KBM-7 (cell line): Measurements from ENCODE around the gene TLR8.
"Not testable (repeated sequence)": the region's sequence is repeated elsewhere in the genome, so short reads cannot be mapped to it uniquely, and the experiment has no call there.

Experiments used
- DNase-seq: peaks from one replicate; pipeline ENCODE4 v3.0.0-alpha.2; 2015
- in situ Hi-C: fragments of 300-500 bp; cut with MboI; formaldehyde crosslinking; loops from 2 replicates; pipeline ENCODE4 v1.14.3; 2020; ENCODE audit warnings: low sequenced_read_pairs, low pct_unique_long_range_greater_than_20kb, mixed read lengths

Gene TLR8

GRCh38 chrX:12956704-12957534, 50.5 kb downstream of the TLR8 start:
- in situ Hi-C loops = loop anchor here (25.0 kb wide), 1 partner anchor 530 kb away; no protein-coding TSS in a partner anchor
- peak; percentile 92 for DNase-seq

GRCh38 chrX:12958059-12958458, 51.6 kb downstream of the TLR8 start:
- DNase-seq = no peak
- in situ Hi-C loops = loop anchor here (25.0 kb wide), 1 partner anchor 529 kb away; no protein-coding TSS in a partner anchor

- in situ Hi-C loops = loop anchor here (25.0 kb wide), 1 partner anchor 529 kb away; no protein-coding TSS in a partner anchor
- DNase-seq = no peak
Measured at GRCh38 chrX:12958461-12958860, 52.0 kb downstream of the TLR8 start.

- no peak for DNase-seq
- in situ Hi-C loops = loop anchor here (25.0 kb wide), 1 partner anchor 526 kb away; no protein-coding TSS in a partner anchor
Measured at GRCh38 chrX:12961196-12961718, 54.8 kb downstream of the TLR8 start.

GRCh38 chrX:12962041-12962504, 55.7 kb downstream of the TLR8 start:
- no peak for DNase-seq
- in situ Hi-C loops = loop anchor here (25.0 kb wide), 1 partner anchor 525 kb away; no protein-coding TSS in a partner anchor

GRCh38 chrX:12963210-12963850, 56.9 kb downstream of the TLR8 start:
- DNase-seq = not testable (repeated sequence)
- in situ Hi-C loops = loop anchor here (25.0 kb wide), 1 partner anchor 524 kb away; no protein-coding TSS in a partner anchor

- DNase-seq = no peak
- in situ Hi-C loops = loop anchor here (25.0 kb wide), 1 partner anchor 522 kb away; no protein-coding TSS in a partner anchor
Measured at GRCh38 chrX:12965131-12965940, 58.9 kb downstream of the TLR8 start.

GRCh38 chrX:12966151-12966550, 59.7 kb downstream of the TLR8 start:
- in situ Hi-C loops = loop anchor here (25.0 kb wide), 1 partner anchor 521 kb away; no protein-coding TSS in a partner anchor
- DNase-seq = no peak

GRCh38 chrX:12967711-12968465, 61.5 kb downstream of the TLR8 start:
- in situ Hi-C loops = loop anchor here (25.0 kb wide), 1 partner anchor 519 kb away; no protein-coding TSS in a partner anchor
- DNase-seq = no peak

- in situ Hi-C loops = loop anchor here (25.0 kb wide), 1 partner anchor 517 kb away; no protein-coding TSS in a partner anchor
- peak; percentile 93 for DNase-seq
Measured at GRCh38 chrX:12970691-12971202, 64.3 kb downstream of the TLR8 start.

- in situ Hi-C loops = loop anchor here (25.0 kb wide), 1 partner anchor 516 kb away; no protein-coding TSS in a partner anchor
Measured at GRCh38 chrX:12971282-12972003, 65.0 kb downstream of the TLR8 start.

GRCh38 chrX:12972243-12972642, 65.8 kb downstream of the TLR8 start:
- DNase-seq = no peak
- in situ Hi-C loops = loop anchor here (25.0 kb wide), 1 partner anchor 515 kb away; no protein-coding TSS in a partner anchor

More at GRCh38 chrX:12971282-12972003, 65.0 kb downstream of the TLR8 start:
- no peak for DNase-seq
